DND-41 (cell line): ENCODE data around the gene NRXN3.

Experiments
- ATAC-seq: fragments of 200-7000 bp; cut with Tn5 transposase; 3 replicates; pipeline ENCODE4 v1.9.1; 2021; ENCODE audit warnings: low read depth; ENCODE audit not compliant: insufficient read depth
- DNase-seq: peaks from one replicate; pipeline ENCODE4 v3.0.0-alpha.2; 2020
- H2AFZ ChIP-seq: 2 replicates; pipeline ENCODE4 v1.6.0; 2012; ENCODE audit warnings: low read depth, low read length
- H3K27ac ChIP-seq: 2 replicates; pipeline ENCODE4 v1.5.1; 2012; ENCODE audit warnings: low read length, inconsistent platforms
- H3K27me3 ChIP-seq: fragments of 200-600 bp; sonication (generic); 2 replicates; pipeline ENCODE4 v1.6.0; 2012; ENCODE audit warnings: low read length, mild to moderate bottlenecking, inconsistent platforms; ENCODE audit not compliant: insufficient read depth, poor library complexity
- H3K36me3 ChIP-seq: 2 replicates; pipeline ENCODE4 v1.5.1; 2012; ENCODE audit warnings: low read length, inconsistent platforms; ENCODE audit not compliant: insufficient read depth
- H3K4me1 ChIP-seq: 2 replicates; pipeline ENCODE4 v1.5.1; 2012; ENCODE audit warnings: mild to moderate bottlenecking, low read length; ENCODE audit not compliant: insufficient read depth
- H3K4me2 ChIP-seq: 2 replicates; pipeline ENCODE4 v1.6.0; 2012; ENCODE audit warnings: mild to moderate bottlenecking, moderate library complexity, low read length, inconsistent platforms; ENCODE audit not compliant: insufficient read depth
- H3K4me3 ChIP-seq, 2 experiments: fragments of 200-600 bp in 1 of 2; shearing (Covaris generic) in 1 of 2; 2 replicates each; pipeline ENCODE4 v1.5.1; 2012 to 2016; ENCODE audit warnings: inconsistent platforms in 2 of 2, low read length in 2 of 2, mild to moderate bottlenecking in 2 of 2, low read depth in 1 of 2, moderate library complexity in 1 of 2
- H3K79me2 ChIP-seq: 2 replicates; pipeline ENCODE4 v1.6.0; 2012; ENCODE audit warnings: low read length, inconsistent platforms; ENCODE audit not compliant: insufficient read depth
- H3K9ac ChIP-seq: 2 replicates; pipeline ENCODE4 v1.6.0; 2012; ENCODE audit warnings: low read depth, mild to moderate bottlenecking, inconsistent platforms, low read length, moderate library complexity
- H3K9me3 ChIP-seq: 2 replicates; pipeline ENCODE4 v1.5.1; 2012; ENCODE audit warnings: low read length, moderate library complexity, mild to moderate bottlenecking, inconsistent platforms; ENCODE audit not compliant: insufficient read depth, severe bottlenecking
- H4K20me1 ChIP-seq: 2 replicates; pipeline ENCODE4 v1.6.0; 2012; ENCODE audit warnings: low read length; ENCODE audit not compliant: insufficient read depth
- CTCF ChIP-seq: IDR thresholded peaks from 2 replicates; pipeline ENCODE4 v1.5.1; 2012; ENCODE audit warnings: borderline replicate concordance, low read length, moderate library complexity, mild to moderate bottlenecking; ENCODE audit not compliant: poor library complexity, severe bottlenecking; ENCODE audit errors: extremely low read depth
- EZH2 ChIP-seq: IDR thresholded peaks from 3 replicates; pipeline ENCODE4 v1.6.1; 2012; ENCODE audit warnings: borderline replicate concordance, low read depth, mild to moderate bottlenecking, moderate library complexity, low read length, inconsistent platforms; ENCODE audit not compliant: severe bottlenecking

The NRXN3 gene

GRCh38 chr14:78319406-78319805, 149.2 kb downstream of the NRXN3 start:
- DNase-seq (no peak), ATAC-seq (no peak)
- no peaks in the 10 kb centered on the region for H3K9me3 ChIP-seq
- H3K27ac ChIP-seq: no peak overlapping the region
- no peaks in the 10 kb centered on the region for H4K20me1 ChIP-seq
- H3K9ac ChIP-seq: no peak overlapping the region
- no peak overlapping the region for H3K4me3 ChIP-seq
- H3K4me1 ChIP-seq: no peaks in the 10 kb centered on the region
- H2AFZ ChIP-seq: no peak overlapping the region
- no peak for TF ChIP-seq EZH2
- TF ChIP-seq CTCF: no peak
- no peaks in the 10 kb centered on the region for H3K27me3 ChIP-seq
- no peak overlapping the region for H3K4me2 ChIP-seq
- no peaks in the 10 kb centered on the region for H3K79me2 ChIP-seq
- no peaks in the 10 kb centered on the region for H3K36me3 ChIP-seq

GRCh38 chr14:78319887-78320635, 149.9 kb downstream of the NRXN3 start:
- no peak overlapping the region for H3K4me3 ChIP-seq

GRCh38 chr14:78324353-78324752, 154.2 kb downstream of the NRXN3 start:
- DNase-seq: no peak
- Histone ChIP-seq H3K36me3 (no peaks in the 10 kb centered on the region), H3K27ac (no peak overlapping the region), H3K4me1 (no peaks in the 10 kb centered on the region), H3K4me3 (no peak overlapping the region), H3K9me3 (no peaks in the 10 kb centered on the region), H3K4me2 (no peak overlapping the region), H3K9ac (no peak overlapping the region), H3K27me3 (no peaks in the 10 kb centered on the region), H4K20me1 (no peaks in the 10 kb centered on the region), H3K79me2 (no peaks in the 10 kb centered on the region), H2AFZ (no peak overlapping the region)
- no peak for ATAC-seq
- TF ChIP-seq CTCF (no peak), EZH2 (no peak)

More at GRCh38 chr14:78319887-78320635, 149.9 kb downstream of the NRXN3 start:
- H2AFZ ChIP-seq: no peak overlapping the region
- no peak overlapping the region for H3K4me2 ChIP-seq
- no peaks in the 10 kb centered on the region for H4K20me1 ChIP-seq
- H3K4me1 ChIP-seq: no peaks in the 10 kb centered on the region
- H3K27ac ChIP-seq: no peak overlapping the region
- H3K9ac ChIP-seq: no peak overlapping the region
- no peaks in the 10 kb centered on the region for H3K79me2 ChIP-seq
- ATAC-seq (no peak), DNase-seq (no peak)
- no peaks in the 10 kb centered on the region for H3K36me3 ChIP-seq
- TF ChIP-seq CTCF (no peak), EZH2 (no peak)
- no peaks in the 10 kb centered on the region for H3K9me3 ChIP-seq
- H3K27me3 ChIP-seq: no peaks in the 10 kb centered on the region
